Measurements from ENCODE around the gene SPOCK2. TPM values are rescaled to one million over a fixed set of nuclear protein-coding genes. Genes with fewer than 3 reads are reported as not detected.

Gene SPOCK2
- total and polyA plus RNA-seq, 2 of the 13 experiments (the other 11 are each of a cell fraction or from before 2014, with no cell fraction given): 8.6 to 30.6 TPM

GRCh38 chr10:72034040-72034499, 54.3 kb downstream of the SPOCK2 start (continued):
- TF ChIP-seq ZNF121 (CRISPR knock-in tag; IDR thresholded peaks at IDR 0.05) (no peak), KDM2A (CRISPR knock-in tag; IDR thresholded peaks at IDR 0.05; ENCODE audit: borderline replicate concordance, low read depth) (no peak), MBD4 (IDR thresholded peaks at IDR 0.05; ENCODE audit: borderline replicate concordance, low read length) (no peak), SOX6 (IDR thresholded peaks at IDR 0.05) (no peak), SOX6 (CRISPR knock-in tag; IDR thresholded peaks at IDR 0.05) (peak; percentile 56), TARDBP (CRISPR knock-in tag; IDR thresholded peaks at IDR 0.05) (0 out of 2 replicates have a peak, but pooled peaks have one; percentile 20), ZKSCAN5 (CRISPR knock-in tag; IDR thresholded peaks at IDR 0.05) (no peak), ZNF512 (CRISPR knock-in tag; IDR thresholded peaks at IDR 0.05) (no peak), THAP11 (CRISPR knock-in tag; IDR thresholded peaks at IDR 0.05) (no peak), SIX4 (CRISPR knock-in tag; IDR thresholded peaks at IDR 0.05) (no peak), ZNF350 (CRISPR knock-in tag; IDR thresholded peaks at IDR 0.05; ENCODE audit: borderline replicate concordance, low read depth) (no peak), ZNF101 (CRISPR knock-in tag; IDR thresholded peaks at IDR 0.05; ENCODE audit: borderline replicate concordance, low read depth) (no peak), DNMT3B (CRISPR knock-in tag; conservative IDR thresholded peaks at IDR 0.05) (no peak), FUBP1 (CRISPR knock-in tag; IDR thresholded peaks at IDR 0.05; ENCODE audit: borderline replicate concordance) (no peak)
- TF ChIP-seq, protein P1, sequence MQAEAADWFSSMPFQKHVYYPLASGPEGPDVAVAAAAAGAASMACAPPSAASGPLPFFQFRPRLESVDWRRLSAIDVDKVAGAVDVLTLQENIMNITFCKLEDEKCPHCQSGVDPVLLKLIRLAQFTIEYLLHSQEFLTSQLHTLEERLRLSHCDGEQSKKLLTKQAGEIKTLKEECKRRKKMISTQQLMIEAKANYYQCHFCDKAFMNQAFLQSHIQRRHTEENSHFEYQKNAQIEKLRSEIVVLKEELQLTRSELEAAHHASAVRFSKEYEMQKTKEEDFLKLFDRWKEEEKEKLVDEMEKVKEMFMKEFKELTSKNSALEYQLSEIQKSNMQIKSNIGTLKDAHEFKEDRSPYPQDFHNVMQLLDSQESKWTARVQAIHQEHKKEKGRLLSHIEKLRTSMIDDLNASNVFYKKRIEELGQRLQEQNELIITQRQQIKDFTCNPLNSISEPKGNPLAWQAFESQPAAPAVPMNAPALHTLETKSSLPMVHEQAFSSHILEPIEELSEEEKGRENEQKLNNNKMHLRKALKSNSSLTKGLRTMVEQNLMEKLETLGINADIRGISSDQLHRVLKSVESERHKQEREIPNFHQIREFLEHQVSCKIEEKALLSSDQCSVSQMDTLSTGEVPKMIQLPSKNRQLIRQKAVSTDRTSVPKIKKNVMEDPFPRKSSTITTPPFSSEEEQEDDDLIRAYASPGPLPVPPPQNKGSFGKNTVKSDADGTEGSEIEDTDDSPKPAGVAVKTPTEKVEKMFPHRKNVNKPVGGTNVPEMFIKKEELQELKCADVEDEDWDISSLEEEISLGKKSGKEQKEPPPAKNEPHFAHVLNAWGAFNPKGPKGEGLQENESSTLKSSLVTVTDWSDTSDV (CRISPR knock-in tag; IDR thresholded peaks at IDR 0.05): no peak
- TF ChIP-seq, protein P2, sequence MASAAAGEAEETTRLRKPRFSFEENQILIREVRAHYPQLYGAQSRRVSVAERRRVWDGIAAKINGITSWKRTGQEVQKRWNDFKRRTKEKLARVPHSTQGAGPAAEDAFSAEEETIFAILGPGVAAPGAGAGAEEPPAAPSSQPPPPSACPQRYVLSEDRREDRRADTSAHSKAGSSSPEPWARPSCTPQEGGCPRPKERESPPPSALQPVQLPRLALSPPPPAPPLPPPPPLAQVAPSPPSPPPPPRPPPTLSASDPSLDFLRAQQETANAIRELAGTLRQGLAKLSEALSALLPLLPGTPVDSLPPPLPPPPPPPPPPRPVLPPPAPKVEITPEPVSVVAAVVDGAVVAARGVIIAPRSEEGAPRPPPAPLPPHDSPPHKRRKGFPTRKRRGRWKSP (CRISPR knock-in tag; IDR thresholded peaks at IDR 0.05): no peak
- TF ChIP-seq, protein P3, sequence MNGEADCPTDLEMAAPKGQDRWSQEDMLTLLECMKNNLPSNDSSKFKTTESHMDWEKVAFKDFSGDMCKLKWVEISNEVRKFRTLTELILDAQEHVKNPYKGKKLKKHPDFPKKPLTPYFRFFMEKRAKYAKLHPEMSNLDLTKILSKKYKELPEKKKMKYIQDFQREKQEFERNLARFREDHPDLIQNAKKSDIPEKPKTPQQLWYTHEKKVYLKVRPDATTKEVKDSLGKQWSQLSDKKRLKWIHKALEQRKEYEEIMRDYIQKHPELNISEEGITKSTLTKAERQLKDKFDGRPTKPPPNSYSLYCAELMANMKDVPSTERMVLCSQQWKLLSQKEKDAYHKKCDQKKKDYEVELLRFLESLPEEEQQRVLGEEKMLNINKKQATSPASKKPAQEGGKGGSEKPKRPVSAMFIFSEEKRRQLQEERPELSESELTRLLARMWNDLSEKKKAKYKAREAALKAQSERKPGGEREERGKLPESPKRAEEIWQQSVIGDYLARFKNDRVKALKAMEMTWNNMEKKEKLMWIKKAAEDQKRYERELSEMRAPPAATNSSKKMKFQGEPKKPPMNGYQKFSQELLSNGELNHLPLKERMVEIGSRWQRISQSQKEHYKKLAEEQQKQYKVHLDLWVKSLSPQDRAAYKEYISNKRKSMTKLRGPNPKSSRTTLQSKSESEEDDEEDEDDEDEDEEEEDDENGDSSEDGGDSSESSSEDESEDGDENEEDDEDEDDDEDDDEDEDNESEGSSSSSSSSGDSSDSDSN (CRISPR knock-in tag; IDR thresholded peaks at IDR 0.05): no peak

Measured in HepG2 (cell line).